HEK293 (cell line): Measurements from ENCODE around the gene ABCE1.

Experiments
- ATF2 ChIP-seq: fragments of 450-650 bp; formaldehyde crosslinking; IDR thresholded peaks from 2 replicates; pipeline ENCODE4 v1.5.1; 2016; ENCODE audit warnings: missing biosample characterization, missing genetic modification characterization, low read depth
- BCL11B ChIP-seq: fragments of 450-650 bp; formaldehyde crosslinking; IDR thresholded peaks from 2 replicates; pipeline ENCODE4 v1.5.1; 2016; ENCODE audit warnings: low read depth, missing biosample characterization, missing genetic modification characterization
- EGR2 ChIP-seq: fragments of 450-650 bp; formaldehyde crosslinking; IDR thresholded peaks from 2 replicates; pipeline ENCODE4 v1.5.1; 2016; ENCODE audit warnings: low read depth, missing biosample characterization, missing genetic modification characterization
- GLIS1 ChIP-seq: fragments of 450-650 bp; formaldehyde crosslinking; IDR thresholded peaks from 2 replicates; pipeline ENCODE4 v1.5.1; 2016; ENCODE audit warnings: missing biosample characterization, missing genetic modification characterization
- GLIS2 ChIP-seq: fragments of 450-650 bp; formaldehyde crosslinking; IDR thresholded peaks from 2 replicates; pipeline ENCODE4 v1.5.1; 2016; ENCODE audit warnings: missing biosample characterization, missing genetic modification characterization
- HIC1 ChIP-seq: fragments of 450-650 bp; formaldehyde crosslinking; IDR thresholded peaks from 2 replicates; pipeline ENCODE4 v1.5.1; 2016; ENCODE audit warnings: missing biosample characterization, missing genetic modification characterization
- SP7 ChIP-seq: fragments of 450-650 bp; formaldehyde crosslinking; IDR thresholded peaks from 2 replicates; pipeline ENCODE4 v1.5.1; 2016; ENCODE audit warnings: missing biosample characterization, missing genetic modification characterization
- TRIM28 ChIP-seq: IDR thresholded peaks from 2 replicates; pipeline ENCODE4 v1.6.1; 2011; ENCODE audit warnings: low read length, control low read depth, borderline replicate concordance
- YY2 ChIP-seq: fragments of 450-650 bp; formaldehyde crosslinking; IDR thresholded peaks from 2 replicates; pipeline ENCODE4 v1.5.1; 2016; ENCODE audit warnings: missing biosample characterization, missing genetic modification characterization
- ZBTB49 ChIP-seq: fragments of 450-650 bp; formaldehyde crosslinking; IDR thresholded peaks from 2 replicates; pipeline ENCODE4 v1.5.1; 2016; ENCODE audit warnings: missing biosample characterization, missing genetic modification characterization, low read depth
- ZBTB7A ChIP-seq: fragments of 450-650 bp; formaldehyde crosslinking; IDR thresholded peaks from 2 replicates; pipeline ENCODE4 v1.5.1; 2016; ENCODE audit warnings: low read depth, missing biosample characterization, missing genetic modification characterization
- ZNF114 ChIP-seq: fragments of 450-650 bp; formaldehyde crosslinking; IDR thresholded peaks from 2 replicates; pipeline ENCODE4 v1.5.0; 2017; ENCODE audit warnings: missing biosample characterization, missing genetic modification characterization
- ZNF26 ChIP-seq: fragments of 450-650 bp; formaldehyde crosslinking; IDR thresholded peaks from 2 replicates; pipeline ENCODE4 v1.5.1; 2016; ENCODE audit warnings: missing biosample characterization, missing genetic modification characterization
- ZNF324 ChIP-seq: fragments of 450-650 bp; formaldehyde crosslinking; IDR thresholded peaks from 2 replicates; pipeline ENCODE4 v1.5.1; 2016; ENCODE audit warnings: missing biosample characterization, missing genetic modification characterization
- ZNF335 ChIP-seq: fragments of 450-650 bp; formaldehyde crosslinking; conservative IDR thresholded peaks from 2 replicates; pipeline ENCODE4 v1.5.1; 2016; ENCODE audit warnings: missing biosample characterization, missing genetic modification characterization
- ZNF341 ChIP-seq: fragments of 450-650 bp; formaldehyde crosslinking; IDR thresholded peaks from 2 replicates; pipeline ENCODE4; 2016; ENCODE audit warnings: low read depth, missing biosample characterization, missing genetic modification characterization
- ZNF629 ChIP-seq: fragments of 450-650 bp; formaldehyde crosslinking; IDR thresholded peaks from 2 replicates; pipeline ENCODE4 v1.5.1; 2017; ENCODE audit warnings: missing biosample characterization, missing genetic modification characterization
- ZNF76 ChIP-seq: fragments of 450-650 bp; formaldehyde crosslinking; IDR thresholded peaks from 2 replicates; pipeline ENCODE4; 2016; ENCODE audit warnings: low read depth, missing biosample characterization, missing genetic modification characterization, borderline replicate concordance
- ZNF843 ChIP-seq: fragments of 450-650 bp; formaldehyde crosslinking; IDR thresholded peaks from 2 replicates; pipeline ENCODE4 v1.5.1; 2016; ENCODE audit warnings: missing biosample characterization, missing genetic modification characterization
- ZSCAN23 ChIP-seq: fragments of 450-650 bp; formaldehyde crosslinking; IDR thresholded peaks from 2 replicates; pipeline ENCODE4 v1.5.1; 2016; ENCODE audit warnings: missing biosample characterization, missing genetic modification characterization

ABCE1 gene

GRCh38 chr4:145097821-145098674 is at the start of gene ABCE1, which contains the start of gene ANAPC10 (continued):
- TF ChIP-seq TRIM28 (peak; percentile 87; the same call in 1 of the 2 replicates), YY2 (tag by site-specific recombination) (peak; percentile 78), BCL11B (tag by site-specific recombination) (no peak), ZNF629 (tag by site-specific recombination) (peak; percentile 94), ZNF324 (tag by site-specific recombination) (peak; percentile 45; the same call in 1 of the 2 replicates), ZNF341 (tag by site-specific recombination) (peak; percentile 79), ATF2 (peak; percentile 99), SP7 (tag by site-specific recombination) (peak; percentile 58), ZBTB7A (no peak), ZNF76 (tag by site-specific recombination) (peak; percentile 86), ZNF26 (no peak), EGR2 (tag by site-specific recombination) (peak; percentile 20; the same call in 1 of the 2 replicates), ZNF843 (tag by site-specific recombination) (0 out of 2 replicates have a peak, but pooled peaks have one; percentile 30), HIC1 (tag by site-specific recombination) (peak; percentile 65), ZNF335 (tag by site-specific recombination) (peak; percentile 76), ZNF114 (tag by site-specific recombination) (no peak), GLIS2 (tag by site-specific recombination) (peak; percentile 53), GLIS1 (tag by site-specific recombination) (peak; percentile 53), ZSCAN23 (tag by site-specific recombination) (0 out of 2 replicates have a peak, but pooled peaks have one; percentile 30), ZBTB49 (no peak)
- TF ChIP-seq, all 188 proteins: peak for 46
